ENCODE measurements around the gene SLC46A1. TPM values are rescaled to one million over a fixed set of nuclear protein-coding genes. Genes with fewer than 3 reads are reported as not detected.

The SLC46A1 gene
- total and polyA plus RNA-seq, 2 of the 13 experiments (the other 11 are each of a cell fraction or from before 2014, with no cell fraction given): 19.6 to 22.6 TPM

DNA sequence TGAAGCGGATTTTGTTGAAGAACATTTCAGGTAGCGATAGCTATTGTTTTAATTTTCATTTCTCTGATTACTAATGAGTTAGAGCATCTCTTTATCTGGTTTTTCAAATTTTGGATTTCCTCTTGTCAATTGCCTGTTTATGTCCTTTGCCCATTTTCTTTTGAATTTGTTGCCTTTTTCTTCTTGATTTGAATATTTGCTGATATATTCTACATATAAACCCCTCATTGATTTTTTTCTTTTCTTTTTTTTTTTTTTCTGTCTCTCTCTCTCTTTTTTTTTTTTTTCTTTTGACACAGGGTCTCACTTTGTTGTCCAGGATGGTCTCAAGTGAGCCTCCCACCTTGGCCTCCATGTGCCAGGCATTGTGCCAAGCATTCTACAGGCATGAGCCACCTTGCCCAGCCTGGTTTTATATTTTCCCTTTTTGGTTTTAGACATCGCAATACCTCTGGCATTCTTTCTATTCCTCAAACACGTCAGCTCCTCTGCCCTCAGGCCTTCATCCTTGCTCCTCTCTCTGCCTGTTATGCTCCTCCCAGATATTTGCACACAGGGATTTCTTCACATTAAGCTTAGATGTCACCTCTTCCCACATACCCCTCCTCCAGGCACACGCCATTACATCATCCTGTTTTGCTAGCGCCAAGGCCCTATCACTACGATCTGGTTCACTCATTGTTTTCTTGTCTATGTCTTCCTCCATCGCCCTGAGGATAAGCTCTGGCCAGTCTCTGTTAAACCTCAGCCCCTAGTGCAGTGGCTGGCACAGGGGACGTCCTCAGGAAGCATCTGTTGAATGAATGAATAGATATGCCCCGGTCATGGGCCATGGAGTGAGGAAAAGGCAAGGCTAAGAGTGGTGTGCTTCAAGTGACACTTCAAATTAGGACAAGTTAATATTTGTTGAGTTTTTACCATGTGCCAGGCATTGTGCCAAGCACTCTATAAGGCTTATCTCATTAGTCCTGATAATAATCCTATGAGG, 25.9 kb downstream of the SLC46A1 start (continued):
- no peak for TF ChIP-seq ZNF703 (CRISPR knock-in tag; IDR thresholded peaks at IDR 0.05; ENCODE audit: borderline replicate concordance)
- TF ChIP-seq ZNF30 (CRISPR knock-in tag; IDR thresholded peaks at IDR 0.05): no peak
- peak; percentile 85 for TF ChIP-seq CEBPB (IDR thresholded peaks at IDR 0.05; ENCODE audit: borderline replicate concordance, low read depth, low read length)

DNA sequence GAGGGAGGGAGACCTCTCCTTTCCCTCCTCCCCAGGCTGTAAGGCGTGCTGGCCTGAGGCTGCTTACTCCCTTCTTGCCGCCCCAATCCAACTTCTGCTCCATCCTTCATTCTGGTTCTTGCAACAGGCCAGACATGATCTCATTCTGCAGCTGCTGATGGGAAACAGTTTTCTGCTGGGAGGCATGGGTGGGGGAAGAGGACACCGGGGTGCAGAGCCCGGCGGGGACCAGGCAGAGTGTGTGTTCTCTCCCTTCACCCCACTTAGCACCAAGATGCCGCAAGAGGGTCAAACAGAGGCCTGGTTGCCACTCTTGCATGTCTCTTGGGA, 33.1 kb downstream of the SLC46A1 start:
- FAIRE-seq (no peak), DNase-seq (ENCODE audit: low spot score) (no peak), ATAC-seq (no peak)
- ChIA-PET POLR2A (interaction anchor here (1.0 kb wide), 1 partner anchor 16 kb away, joined by 4 read pairs; the partner anchor contains the start of gene POLDIP2), CTCF (ENCODE audit: low intra/inter-chr PET ratio, low total read pairs) (no interaction called here)
- no TSS peak for BruUV-seq (replicated peaks)
- 90% methylated on average over 6 of the region's 6 CpGs for WGBS (ENCODE audit: low lambda C conversion rate)
- H3K27ac ChIP-seq (ENCODE audit: extremely low read length, insufficient read depth, low read length): no peak overlapping the region
- intact Hi-C loops (cut with micrococcal nuclease; ENCODE audit: unreplicated experiment) (no loop called here), in situ Hi-C loops (cut with HindIII; ENCODE audit: extremely low pct_ligation_motif_present, low pct_unique_long_range_greater_than_20kb) (no loop called here)
- H4K20me1 ChIP-seq (ENCODE audit: insufficient read depth, low read length): no peaks in the 10 kb centered on the region
- no peak for TF ChIP-seq ZNF446 (CRISPR knock-in tag; IDR thresholded peaks at IDR 0.05)
- TF ChIP-seq NR2F2 (IDR thresholded peaks at IDR 0.05; ENCODE audit: borderline replicate concordance, low read depth): no peak
- no peak for TF ChIP-seq ZNF629 (CRISPR knock-in tag; conservative IDR thresholded peaks at IDR 0.05)
- TF ChIP-seq HOXD1 (CRISPR knock-in tag; IDR thresholded peaks at IDR 0.05): no peak
- no peak for TF ChIP-seq ZMYM3 (CRISPR knock-in tag; IDR thresholded peaks at IDR 0.05)
- TF ChIP-seq GLI4 (CRISPR knock-in tag; IDR thresholded peaks at IDR 0.05; ENCODE audit: borderline replicate concordance): no peak
- TF ChIP-seq, protein P1, sequence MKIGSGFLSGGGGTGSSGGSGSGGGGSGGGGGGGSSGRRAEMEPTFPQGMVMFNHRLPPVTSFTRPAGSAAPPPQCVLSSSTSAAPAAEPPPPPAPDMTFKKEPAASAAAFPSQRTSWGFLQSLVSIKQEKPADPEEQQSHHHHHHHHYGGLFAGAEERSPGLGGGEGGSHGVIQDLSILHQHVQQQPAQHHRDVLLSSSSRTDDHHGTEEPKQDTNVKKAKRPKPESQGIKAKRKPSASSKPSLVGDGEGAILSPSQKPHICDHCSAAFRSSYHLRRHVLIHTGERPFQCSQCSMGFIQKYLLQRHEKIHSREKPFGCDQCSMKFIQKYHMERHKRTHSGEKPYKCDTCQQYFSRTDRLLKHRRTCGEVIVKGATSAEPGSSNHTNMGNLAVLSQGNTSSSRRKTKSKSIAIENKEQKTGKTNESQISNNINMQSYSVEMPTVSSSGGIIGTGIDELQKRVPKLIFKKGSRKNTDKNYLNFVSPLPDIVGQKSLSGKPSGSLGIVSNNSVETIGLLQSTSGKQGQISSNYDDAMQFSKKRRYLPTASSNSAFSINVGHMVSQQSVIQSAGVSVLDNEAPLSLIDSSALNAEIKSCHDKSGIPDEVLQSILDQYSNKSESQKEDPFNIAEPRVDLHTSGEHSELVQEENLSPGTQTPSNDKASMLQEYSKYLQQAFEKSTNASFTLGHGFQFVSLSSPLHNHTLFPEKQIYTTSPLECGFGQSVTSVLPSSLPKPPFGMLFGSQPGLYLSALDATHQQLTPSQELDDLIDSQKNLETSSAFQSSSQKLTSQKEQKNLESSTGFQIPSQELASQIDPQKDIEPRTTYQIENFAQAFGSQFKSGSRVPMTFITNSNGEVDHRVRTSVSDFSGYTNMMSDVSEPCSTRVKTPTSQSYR (CRISPR knock-in tag; IDR thresholded peaks at IDR 0.05; ENCODE audit: borderline replicate concordance): no peak
- TF ChIP-seq, protein P2, sequence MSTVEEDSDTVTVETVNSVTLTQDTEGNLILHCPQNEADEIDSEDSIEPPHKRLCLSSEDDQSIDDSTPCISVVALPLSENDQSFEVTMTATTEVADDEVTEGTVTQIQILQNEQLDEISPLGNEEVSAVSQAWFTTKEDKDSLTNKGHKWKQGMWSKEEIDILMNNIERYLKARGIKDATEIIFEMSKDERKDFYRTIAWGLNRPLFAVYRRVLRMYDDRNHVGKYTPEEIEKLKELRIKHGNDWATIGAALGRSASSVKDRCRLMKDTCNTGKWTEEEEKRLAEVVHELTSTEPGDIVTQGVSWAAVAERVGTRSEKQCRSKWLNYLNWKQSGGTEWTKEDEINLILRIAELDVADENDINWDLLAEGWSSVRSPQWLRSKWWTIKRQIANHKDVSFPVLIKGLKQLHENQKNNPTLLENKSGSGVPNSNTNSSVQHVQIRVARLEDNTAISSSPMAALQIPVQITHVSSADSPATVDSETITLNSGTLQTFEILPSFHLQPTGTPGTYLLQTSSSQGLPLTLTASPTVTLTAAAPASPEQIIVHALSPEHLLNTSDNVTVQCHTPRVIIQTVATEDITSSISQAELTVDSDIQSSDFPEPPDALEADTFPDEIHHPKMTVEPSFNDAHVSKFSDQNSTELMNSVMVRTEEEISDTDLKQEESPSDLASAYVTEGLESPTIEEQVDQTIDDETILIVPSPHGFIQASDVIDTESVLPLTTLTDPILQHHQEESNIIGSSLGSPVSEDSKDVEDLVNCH (CRISPR knock-in tag; IDR thresholded peaks at IDR 0.05): no peak
- TF ChIP-seq ZNF607 (CRISPR knock-in tag; IDR thresholded peaks at IDR 0.05; ENCODE audit: borderline replicate concordance): no peak
- TF ChIP-seq ZNF205 (CRISPR knock-in tag; IDR thresholded peaks at IDR 0.05): no peak
- TF ChIP-seq SIN3B (IDR thresholded peaks at IDR 0.05; ENCODE audit: low read length): no peak
- peaks cover 34% of the 10 kb centered on the region for H3K4me1 ChIP-seq (ENCODE audit: insufficient read depth, low read length)
- H2AFZ ChIP-seq (ENCODE audit: low read length): no peak overlapping the region
- H3K27me3 ChIP-seq (ENCODE audit: control insufficient read depth in 1 of 2, insufficient read depth in 2 of 2, low read length in 2 of 2): no peaks in the 10 kb centered on the region
- H3K36me3 ChIP-seq (replicated peaks in 1 of 2; ENCODE audit: control insufficient read depth in 1 of 2, insufficient read depth in 2 of 2, low read length in 2 of 2): no peaks in the 10 kb centered on the region
- H3K9ac ChIP-seq (ENCODE audit: insufficient read depth, low read depth, low read length): no peak overlapping the region
- no peaks in the 10 kb centered on the region for H3K9me3 ChIP-seq (ENCODE audit: low read length)
- peaks cover 7% of the 10 kb centered on the region for H3K79me2 ChIP-seq (ENCODE audit: insufficient read depth, low read length)
- H3K4me3 ChIP-seq (replicated peaks in 1 of 3; ENCODE audit: insufficient read depth in 1 of 3, low read depth in 2 of 3, low read length in 3 of 3): no peak overlapping the region
- no peak overlapping the region for H3K4me2 ChIP-seq (ENCODE audit: low read depth, low read length)
